K562 (cell line): ENCODE measurements around the gene ANKRD13D. TPM values are rescaled to one million over a fixed set of nuclear protein-coding genes. Genes with fewer than 3 reads are reported as not detected.
A peak's percentile ranks its signal among the peaks of the same experiment; 100 is the strongest.

ENCODE experiments used
- C11orf30 ChIP-seq: fragments of 450-650 bp; IDR thresholded peaks from 2 replicates; pipeline ENCODE4 v1.6.1; 2016; ENCODE audit warnings: low read depth, mild to moderate bottlenecking
- CTBP1 ChIP-seq: fragments of 450-650 bp; IDR thresholded peaks from 2 replicates; pipeline ENCODE4 v1.6.1; 2016; ENCODE audit warnings: borderline replicate concordance
- CXXC5 ChIP-seq: fragments of 250-450 bp; sonication (Bioruptor Pico); IDR thresholded peaks from 2 replicates; pipeline ENCODE4 v1.8.0; 2022; ENCODE audit warnings: inconsistent platforms, mild to moderate bottlenecking, moderate library complexity
- ETV6 ChIP-seq, 3 experiments: fragments of 150-350 bp in 1 of 3; sonication (generic) in 1 of 3; formaldehyde crosslinking in 1 of 3; IDR thresholded peaks; 2 replicates each; pipeline versions ENCODE4 v1.6.1 to v1.8.0; 2014 to 2022; ENCODE audit warnings: borderline replicate concordance in 2 of 3, low read depth in 2 of 3, antibody characterized with exemption in 1 of 3, low read length in 1 of 3, mild to moderate bottlenecking in 1 of 3, missing genetic modification reagents in 1 of 3
- EWSR1 ChIP-seq: fragments of 450-650 bp; IDR thresholded peaks from 2 replicates; pipeline ENCODE4 v1.6.1; 2018; ENCODE audit warnings: borderline replicate concordance, mild to moderate bottlenecking, low read depth, moderate library complexity; ENCODE audit not compliant: partially characterized antibody
- GTF2A2 ChIP-seq: IDR thresholded peaks from 2 replicates; pipeline ENCODE4 v1.6.1; 2016; ENCODE audit warnings: mild to moderate bottlenecking, missing genetic modification characterization, missing compliant biosample characterization
- HMG20B ChIP-seq: fragments of 250-450 bp; sonication (Bioruptor Pico); IDR thresholded peaks from 2 replicates; pipeline ENCODE4 v1.5.0; 2021; ENCODE audit warnings: mild to moderate bottlenecking
- LCOR ChIP-seq: sonication (generic); formaldehyde crosslinking; IDR thresholded peaks from 2 replicates; pipeline ENCODE4 v1.8.0; 2022; ENCODE audit warnings: mild to moderate bottlenecking, missing genetic modification reagents
- PML ChIP-seq: IDR thresholded peaks from 2 replicates; pipeline ENCODE4 v1.6.1; 2012; ENCODE audit warnings: low read length, inconsistent platforms
- RBBP5 ChIP-seq: fragments of 200-600 bp; sonication (generic); IDR thresholded peaks from 2 replicates; pipeline ENCODE4 v1.6.1; 2012; ENCODE audit warnings: borderline replicate concordance, mild to moderate bottlenecking, low read length, control low read depth, inconsistent platforms; ENCODE audit not compliant: insufficient read depth, poor library complexity, severe bottlenecking
- SMAD1 ChIP-seq: fragments of 150-350 bp; IDR thresholded peaks from 2 replicates; pipeline ENCODE4 v1.6.1; 2014; ENCODE audit warnings: low read length, low read depth; ENCODE audit not compliant: partially characterized antibody
- SRSF3 ChIP-seq: fragments of 200-400 bp; formaldehyde crosslinking; IDR thresholded peaks from 2 replicates; pipeline ENCODE4 v1.6.1; 2016; ENCODE audit warnings: mild to moderate bottlenecking, low read length, moderate library complexity; ENCODE audit not compliant: insufficient read depth
- ZKSCAN8 ChIP-seq: fragments of 200-800 bp; sonication (Bioruptor generic); IDR thresholded peaks from 2 replicates; pipeline ENCODE4 v1.6.1; 2016; ENCODE audit warnings: missing genetic modification characterization, missing compliant biosample characterization
- ZNF134 ChIP-seq: fragments of 250-450 bp; sonication (Bioruptor Pico); conservative IDR thresholded peaks from 2 replicates; pipeline ENCODE4 v1.4.0; 2020
- ZNF232 ChIP-seq: sonication (generic); formaldehyde crosslinking; IDR thresholded peaks from 2 replicates; pipeline ENCODE4 v1.8.0; 2022; ENCODE audit warnings: mild to moderate bottlenecking, missing genetic modification reagents
- ZNF431 ChIP-seq: sonication (generic); formaldehyde crosslinking; IDR thresholded peaks from 2 replicates; pipeline ENCODE4 v1.8.0; 2022; ENCODE audit warnings: mild to moderate bottlenecking, missing genetic modification reagents
- ZNF766 ChIP-seq: fragments of 200-800 bp; sonication (Bioruptor generic); conservative IDR thresholded peaks from 2 replicates; pipeline ENCODE4 v1.6.1; 2016; ENCODE audit warnings: missing genetic modification characterization, missing compliant biosample characterization
- polyA plus RNA-seq, 8 experiments: library from polyadenylated mRNA; depleted of rRNA in 4 of 8; stranded (reverse) in 5 of 8; unstranded in 3 of 8; fragments of >200 nt; fragmentation: Nextera tagmentation in 2 of 8; fragmentation: Illumina TruSeq in 1 of 8; extraction: Ambion mirVana in 2 of 8; extraction: Trizol in 1 of 8; gene quantifications; 2 replicates each; pipeline versions ENCODE4 v1.2.1 to v1.2.3, GENCODE V29; 2011 to 2014; ENCODE audit warnings: inconsistent platforms in 1 of 8, missing spikeins in 1 of 8
- total RNA-seq, 7 experiments: library from RNA; depleted of rRNA in 6 of 7; stranded (reverse); fragments of >200 nt in 6 of 7; fragmentation: Illumina TruSeq in 2 of 7; extraction: Trizol in 2 of 7; gene quantifications; 2 replicates each; pipeline versions ENCODE4 v1.2.1 to v1.2.3, GENCODE V29; 2011 to 2021; ENCODE audit warnings: low replicate concordance in 1 of 7
- TF ChIP-seq, protein P1 (sequence below): fragments of 450-650 bp; formaldehyde crosslinking; IDR thresholded peaks from 2 replicates; pipeline ENCODE4 v1.4.0; 2022; ENCODE audit warnings: missing genetic modification characterization
- TF ChIP-seq, protein P2 (sequence below): fragments of 250-450 bp; sonication (Bioruptor Pico); IDR thresholded peaks from 2 replicates; pipeline ENCODE4 v1.5.0; 2021
- TF ChIP-seq, protein P3 (sequence below): fragments of 250-450 bp; sonication (Bioruptor Pico); IDR thresholded peaks from 2 replicates; pipeline ENCODE4 v1.5.0; 2021
- TF ChIP-seq, protein P4 (sequence below): sonication (generic); formaldehyde crosslinking; IDR thresholded peaks from 2 replicates; pipeline ENCODE4 v1.5.0; 2020; ENCODE audit warnings: missing genetic modification reagents

ANKRD13D gene
- total and polyA plus RNA-seq, 9 of the 15 experiments (the other 6 are each of a cell fraction or from before 2014, with no cell fraction given) = 0.94 to 40.9 (median 22.4) TPM

DNA sequence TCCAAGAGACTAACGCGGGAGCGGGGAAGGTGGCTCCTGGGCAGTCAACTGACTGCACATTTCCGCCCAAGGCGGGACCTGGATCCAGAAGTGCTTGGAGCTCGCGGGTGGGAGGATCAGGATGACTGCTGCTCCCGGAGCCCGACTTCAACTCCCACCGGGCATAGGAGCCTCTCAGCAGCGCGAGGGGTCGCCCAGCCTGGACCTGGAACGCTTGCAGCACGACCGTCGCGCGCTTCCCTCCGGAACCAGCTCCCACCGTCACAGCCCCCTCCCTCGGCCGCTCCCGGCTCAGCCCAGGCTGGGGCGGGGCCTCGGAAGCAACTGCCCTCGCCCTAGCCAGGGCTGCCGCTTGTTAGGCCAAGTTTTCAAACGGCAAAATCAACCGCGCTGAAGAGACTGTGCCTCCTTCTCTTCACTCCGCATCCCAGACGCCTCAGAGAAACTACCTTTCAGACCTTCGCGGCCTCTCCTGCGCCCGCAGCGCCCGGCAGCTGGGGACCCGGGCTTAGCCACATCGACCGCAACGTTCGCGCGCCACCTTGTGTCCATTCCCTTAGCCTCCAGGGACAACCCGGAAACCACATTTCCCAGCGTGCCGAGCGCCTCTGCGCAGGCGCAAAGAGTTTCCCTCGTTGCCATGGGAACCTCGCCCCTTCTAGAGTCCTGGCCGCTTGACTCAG lies 28.2 kb downstream of the ANKRD13D start (continued):
- TF ChIP-seq, protein P1, sequence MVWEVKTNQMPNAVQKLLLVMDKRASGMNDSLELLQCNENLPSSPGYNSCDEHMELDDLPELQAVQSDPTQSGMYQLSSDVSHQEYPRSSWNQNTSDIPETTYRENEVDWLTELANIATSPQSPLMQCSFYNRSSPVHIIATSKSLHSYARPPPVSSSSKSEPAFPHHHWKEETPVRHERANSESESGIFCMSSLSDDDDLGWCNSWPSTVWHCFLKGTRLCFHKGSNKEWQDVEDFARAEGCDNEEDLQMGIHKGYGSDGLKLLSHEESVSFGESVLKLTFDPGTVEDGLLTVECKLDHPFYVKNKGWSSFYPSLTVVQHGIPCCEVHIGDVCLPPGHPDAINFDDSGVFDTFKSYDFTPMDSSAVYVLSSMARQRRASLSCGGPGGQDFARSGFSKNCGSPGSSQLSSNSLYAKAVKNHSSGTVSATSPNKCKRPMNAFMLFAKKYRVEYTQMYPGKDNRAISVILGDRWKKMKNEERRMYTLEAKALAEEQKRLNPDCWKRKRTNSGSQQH (CRISPR knock-in tag) = no peak
- TF ChIP-seq LCOR = peak; percentile 77; the same call in 1 of the 2 replicates
- no peak for TF ChIP-seq HMG20B (CRISPR knock-in tag)
- TF ChIP-seq CTBP1 = peak; percentile 89
- no peak for TF ChIP-seq ETV6 (IDR thresholded peaks at IDR 0.05; ENCODE audit: borderline replicate concordance in 1 of 2, low read depth in 2 of 2, low read length in 1 of 2)
- no peak for TF ChIP-seq ETV6 (CRISPR knock-in tag; IDR thresholded peaks at IDR 0.05; ENCODE audit: borderline replicate concordance)
- no peak for TF ChIP-seq EWSR1
- no peak for TF ChIP-seq RBBP5
- TF ChIP-seq ZNF134 (CRISPR knock-in tag) = no peak
- no peak for TF ChIP-seq SMAD1
- TF ChIP-seq ZNF232 (CRISPR knock-in tag) = no peak
- no peak for TF ChIP-seq ZKSCAN8 (CRISPR knock-in tag)
- TF ChIP-seq, protein P2, sequence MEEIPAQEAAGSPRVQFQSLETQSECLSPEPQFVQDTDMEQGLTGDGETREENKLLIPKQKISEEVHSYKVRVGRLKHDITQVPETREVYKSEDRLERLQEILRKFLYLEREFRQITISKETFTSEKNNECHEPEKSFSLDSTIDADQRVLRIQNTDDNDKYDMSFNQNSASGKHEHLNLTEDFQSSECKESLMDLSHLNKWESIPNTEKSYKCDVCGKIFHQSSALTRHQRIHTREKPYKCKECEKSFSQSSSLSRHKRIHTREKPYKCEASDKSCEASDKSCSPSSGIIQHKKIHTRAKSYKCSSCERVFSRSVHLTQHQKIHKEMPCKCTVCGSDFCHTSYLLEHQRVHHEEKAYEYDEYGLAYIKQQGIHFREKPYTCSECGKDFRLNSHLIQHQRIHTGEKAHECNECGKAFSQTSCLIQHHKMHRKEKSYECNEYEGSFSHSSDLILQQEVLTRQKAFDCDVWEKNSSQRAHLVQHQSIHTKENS (CRISPR knock-in tag) = no peak
- no peak; the same call in 1 of the 2 replicates for TF ChIP-seq ZNF766 (CRISPR knock-in tag)
- TF ChIP-seq, protein P3, sequence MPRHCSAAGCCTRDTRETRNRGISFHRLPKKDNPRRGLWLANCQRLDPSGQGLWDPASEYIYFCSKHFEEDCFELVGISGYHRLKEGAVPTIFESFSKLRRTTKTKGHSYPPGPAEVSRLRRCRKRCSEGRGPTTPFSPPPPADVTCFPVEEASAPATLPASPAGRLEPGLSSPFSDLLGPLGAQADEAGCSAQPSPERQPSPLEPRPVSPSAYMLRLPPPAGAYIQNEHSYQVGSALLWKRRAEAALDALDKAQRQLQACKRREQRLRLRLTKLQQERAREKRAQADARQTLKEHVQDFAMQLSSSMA (CRISPR knock-in tag) = no peak
- TF ChIP-seq, protein P4, sequence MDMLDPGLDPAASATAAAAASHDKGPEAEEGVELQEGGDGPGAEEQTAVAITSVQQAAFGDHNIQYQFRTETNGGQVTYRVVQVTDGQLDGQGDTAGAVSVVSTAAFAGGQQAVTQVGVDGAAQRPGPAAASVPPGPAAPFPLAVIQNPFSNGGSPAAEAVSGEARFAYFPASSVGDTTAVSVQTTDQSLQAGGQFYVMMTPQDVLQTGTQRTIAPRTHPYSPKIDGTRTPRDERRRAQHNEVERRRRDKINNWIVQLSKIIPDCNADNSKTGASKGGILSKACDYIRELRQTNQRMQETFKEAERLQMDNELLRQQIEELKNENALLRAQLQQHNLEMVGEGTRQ (CRISPR knock-in tag) = no peak
- no peak for TF ChIP-seq GTF2A2 (tag)
- TF ChIP-seq C11orf30 = no peak
- TF ChIP-seq ZNF431 (CRISPR knock-in tag) = peak; percentile 42; the same call in 1 of the 2 replicates
- no peak for TF ChIP-seq SRSF3
- peak; percentile 77; the same call in 1 of the 2 replicates for TF ChIP-seq PML
- TF ChIP-seq CXXC5 (CRISPR knock-in tag) = peak; percentile 59
